ENCODE results near the gene MIF.
A peak's percentile ranks its signal among the peaks of the same experiment; 100 is the strongest.
"Not testable (repeated sequence)": the region's sequence is repeated elsewhere in the genome, so short reads cannot be mapped to it uniquely, and the experiment has no call there.

Gene MIF

DNA sequence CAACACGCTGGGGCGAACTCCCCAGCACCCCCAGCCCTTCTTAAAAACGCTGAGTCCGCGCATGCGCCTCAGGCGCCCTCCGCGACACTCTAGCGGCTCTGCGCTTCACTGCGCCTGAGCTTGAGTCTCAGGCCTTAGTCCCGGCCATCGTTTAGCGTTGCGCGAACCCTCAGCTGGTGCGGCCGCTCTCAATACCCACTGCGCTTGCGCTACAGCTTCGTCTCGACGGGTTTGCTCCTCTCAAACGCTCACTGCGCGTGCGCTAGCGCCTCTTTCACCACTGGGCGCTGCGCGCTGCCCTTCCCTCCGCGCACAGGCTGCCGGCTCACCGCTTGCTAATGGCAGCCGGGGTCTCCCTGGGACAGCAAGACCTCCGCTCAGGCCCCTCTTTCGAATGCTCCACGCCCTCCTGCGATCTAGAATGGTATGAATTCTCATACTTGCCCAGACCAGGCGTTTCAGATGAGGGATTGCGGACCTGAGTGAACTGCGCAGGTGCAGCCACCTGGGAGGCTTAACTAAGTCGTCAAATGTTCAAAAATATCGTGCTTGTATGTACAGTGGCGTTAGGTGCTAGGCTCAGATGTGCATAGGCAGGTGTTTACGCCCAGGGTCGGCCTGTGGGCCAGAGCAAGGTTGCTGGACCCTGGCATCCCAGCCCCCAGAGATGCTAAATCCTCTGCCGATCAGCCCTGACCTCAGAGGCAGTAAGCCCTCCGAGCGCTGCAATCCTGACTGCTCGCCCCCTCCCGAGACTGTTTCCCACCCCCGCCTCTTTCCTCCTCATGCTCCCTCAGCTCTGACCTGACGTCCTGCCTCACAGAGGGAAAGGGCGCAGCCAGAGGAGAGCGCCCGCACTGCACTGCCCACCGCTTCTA, 36.3 kb upstream of the MIF start, which contains the start of gene SLC2A11:
Gene SLC2A11, plus strand, starts transcription at position 270 of the 878 bp plus-strand sequence. Its CDS starts 125 bp downstream, at position 395.
- Histone ChIP-seq H3K9ac (ENCODE audit: low read depth, low read length) (peak within 1 kb of the TSS; percentile 90), H3K36me3 (ENCODE audit: control insufficient read depth, insufficient read depth, low read length) (no peaks in the 10 kb centered on the region), H3K9me3 (ENCODE audit: control insufficient read depth, insufficient read depth, low read length) (no peaks in the 10 kb centered on the region), H3K27me3 (ENCODE audit: control insufficient read depth, insufficient read depth, low read length) (no peaks in the 10 kb centered on the region), H3K4me1 (ENCODE audit: control insufficient read depth, insufficient read depth, low read length) (peaks cover 9% of the 10 kb centered on the region), H3K4me3 (ENCODE audit: low read depth, low read length) (peak within 1 kb of the TSS; percentile 91)

DNA sequence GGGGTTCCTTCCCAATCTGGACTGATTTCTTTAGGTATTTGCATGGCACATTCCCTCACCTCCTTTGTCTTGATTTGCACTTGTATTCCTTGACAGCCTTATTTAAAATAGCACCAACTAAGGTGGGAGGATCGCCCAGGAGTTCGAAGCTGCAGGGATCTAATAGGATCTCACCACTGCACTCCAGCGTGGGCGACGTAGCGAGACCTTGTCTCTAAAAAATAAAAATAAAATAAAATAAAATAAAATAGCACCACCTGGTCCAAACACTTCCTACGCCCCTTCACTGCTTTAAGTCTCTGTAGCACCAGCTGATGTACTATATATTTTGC, 35.7 kb upstream of the MIF start:
- Histone ChIP-seq H3K4me3 (ENCODE audit: low read depth, low read length) (peak overlapping the region; percentile 91), H3K4me1 (ENCODE audit: control insufficient read depth, insufficient read depth, low read length) (peaks cover 9% of the 10 kb centered on the region), H3K36me3 (ENCODE audit: control insufficient read depth, insufficient read depth, low read length) (no peaks in the 10 kb centered on the region), H3K9ac (ENCODE audit: low read depth, low read length) (no peak overlapping the region), H3K9me3 (ENCODE audit: control insufficient read depth, insufficient read depth, low read length) (no peaks in the 10 kb centered on the region), H3K27me3 (ENCODE audit: control insufficient read depth, insufficient read depth, low read length) (no peaks in the 10 kb centered on the region)

DNA sequence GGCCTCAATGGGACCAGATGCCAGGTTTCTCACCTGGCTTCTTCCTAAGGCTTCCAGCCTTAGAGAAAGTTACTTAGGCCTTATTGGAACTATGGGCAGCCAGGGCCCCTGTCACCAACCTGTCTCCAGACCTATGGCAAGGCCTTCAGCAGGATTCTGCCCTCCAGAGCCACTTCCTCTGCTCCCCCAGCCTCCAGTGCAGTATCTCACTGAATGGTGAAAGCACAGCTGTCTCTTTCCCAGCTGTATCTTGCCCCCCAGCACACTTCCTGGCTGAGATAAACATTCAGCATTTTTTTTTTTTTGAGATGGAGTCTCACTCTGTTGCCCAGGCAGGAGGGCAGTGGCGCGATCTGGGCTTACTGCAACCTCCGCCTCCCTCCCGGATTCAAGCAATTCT, 35.0 kb upstream of the MIF start:
- Histone ChIP-seq H3K9ac (ENCODE audit: low read depth, low read length) (no peak overlapping the region), H3K4me1 (ENCODE audit: control insufficient read depth, insufficient read depth, low read length) (peaks cover 9% of the 10 kb centered on the region), H3K4me3 (ENCODE audit: low read depth, low read length) (no peak overlapping the region), H3K36me3 (ENCODE audit: control insufficient read depth, insufficient read depth, low read length) (no peaks in the 10 kb centered on the region), H3K9me3 (ENCODE audit: control insufficient read depth, insufficient read depth, low read length) (no peaks in the 10 kb centered on the region), H3K27me3 (ENCODE audit: control insufficient read depth, insufficient read depth, low read length) (no peaks in the 10 kb centered on the region)

GRCh38 chr22:23860187-23860586, 34.0 kb upstream of the MIF start:
- H3K36me3 ChIP-seq (ENCODE audit: control insufficient read depth, insufficient read depth, low read length); H3K27me3 ChIP-seq (ENCODE audit: control insufficient read depth, insufficient read depth, low read length); H3K9ac ChIP-seq (ENCODE audit: low read depth, low read length); H3K4me3 ChIP-seq (ENCODE audit: low read depth, low read length); H3K9me3 ChIP-seq (ENCODE audit: control insufficient read depth, insufficient read depth, low read length); H3K4me1 ChIP-seq (ENCODE audit: control insufficient read depth, insufficient read depth, low read length): not testable (repeated sequence)

DNA sequence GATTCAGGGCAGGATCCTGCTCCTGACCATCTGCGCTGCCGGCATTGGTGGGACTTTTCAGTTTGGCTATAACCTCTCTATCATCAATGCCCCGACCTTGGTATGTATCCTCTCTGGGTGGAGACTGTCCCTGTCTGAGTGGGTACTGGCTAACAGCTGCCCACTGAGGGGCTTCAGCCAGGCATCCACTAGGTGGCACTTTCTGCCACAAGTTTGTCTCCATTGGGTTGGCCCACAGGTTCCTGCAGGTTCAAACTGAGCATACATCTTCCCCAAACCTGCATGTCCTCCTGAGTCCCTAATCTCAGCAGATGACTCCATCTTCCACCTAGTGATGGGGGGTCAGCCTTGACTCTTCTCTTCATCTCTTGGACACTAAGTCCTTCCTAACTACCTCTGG, 32.1 kb upstream of the MIF start:
- Histone ChIP-seq H3K9me3 (ENCODE audit: control insufficient read depth, insufficient read depth, low read length) (no peaks in the 10 kb centered on the region), H3K36me3 (ENCODE audit: control insufficient read depth, insufficient read depth, low read length) (peaks cover 4% of the 10 kb centered on the region), H3K9ac (ENCODE audit: low read depth, low read length) (no peak overlapping the region), H3K27me3 (ENCODE audit: control insufficient read depth, insufficient read depth, low read length) (no peaks in the 10 kb centered on the region), H3K4me3 (ENCODE audit: low read depth, low read length) (no peak overlapping the region), H3K4me1 (ENCODE audit: control insufficient read depth, insufficient read depth, low read length) (peaks cover 5% of the 10 kb centered on the region)

GRCh38 chr22:23864499-23865154, 29.6 kb upstream of the MIF start:
- not testable (repeated sequence) for H3K4me1 ChIP-seq (ENCODE audit: control insufficient read depth, insufficient read depth, low read length); H3K9ac ChIP-seq (ENCODE audit: low read depth, low read length)

GRCh38 chr22:23868580-23868979, 25.6 kb upstream of the MIF start:
- Histone ChIP-seq H3K27me3 (ENCODE audit: control insufficient read depth, insufficient read depth, low read length) (no peaks in the 10 kb centered on the region), H3K9ac (ENCODE audit: low read depth, low read length) (no peak overlapping the region), H3K9me3 (ENCODE audit: control insufficient read depth, insufficient read depth, low read length) (no peaks in the 10 kb centered on the region), H3K4me3 (ENCODE audit: low read depth, low read length) (no peak overlapping the region), H3K36me3 (ENCODE audit: control insufficient read depth, insufficient read depth, low read length) (peaks cover 14% of the 10 kb centered on the region), H3K4me1 (ENCODE audit: control insufficient read depth, insufficient read depth, low read length) (no peaks in the 10 kb centered on the region)

More at GRCh38 chr22:23864499-23865154, 29.6 kb upstream of the MIF start:
- H3K36me3 ChIP-seq (ENCODE audit: control insufficient read depth, insufficient read depth, low read length): peaks cover 14% of the 10 kb centered on the region
- H3K4me3 ChIP-seq (ENCODE audit: low read depth, low read length); H3K9me3 ChIP-seq (ENCODE audit: control insufficient read depth, insufficient read depth, low read length); H3K27me3 ChIP-seq (ENCODE audit: control insufficient read depth, insufficient read depth, low read length): not testable (repeated sequence)

- Histone ChIP-seq H3K4me3 (ENCODE audit: low read depth, low read length) (no peak overlapping the region), H3K4me1 (ENCODE audit: control insufficient read depth, insufficient read depth, low read length) (no peaks in the 10 kb centered on the region), H3K9me3 (ENCODE audit: control insufficient read depth, insufficient read depth, low read length) (no peaks in the 10 kb centered on the region), H3K9ac (ENCODE audit: low read depth, low read length) (no peak overlapping the region), H3K27me3 (ENCODE audit: control insufficient read depth, insufficient read depth, low read length) (no peaks in the 10 kb centered on the region), H3K36me3 (ENCODE audit: control insufficient read depth, insufficient read depth, low read length) (peaks cover 13% of the 10 kb centered on the region)
These were observed 19.3 kb upstream of the MIF start for GRCh38 chr22:23874871-23875270.

DNA sequence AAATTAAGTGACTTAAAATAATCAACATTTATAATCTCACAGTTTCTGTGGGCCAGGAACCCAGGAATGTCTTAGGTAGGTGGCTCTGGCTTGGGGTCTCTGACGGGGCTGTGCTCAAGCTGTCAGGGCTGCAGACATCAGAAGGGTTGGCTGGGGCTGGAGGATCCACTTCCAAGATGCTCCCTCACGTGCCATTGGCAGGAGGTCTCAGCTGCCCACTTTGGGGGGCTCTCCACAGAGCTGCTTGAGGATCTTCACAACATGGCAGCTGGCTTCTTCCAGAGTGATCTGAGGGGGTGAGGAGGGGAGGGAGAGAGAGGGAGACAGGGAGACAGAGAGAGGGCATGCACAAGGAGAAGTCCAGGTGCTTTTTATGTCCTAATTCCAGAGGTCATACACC, 18.4 kb upstream of the MIF start:
- no peak overlapping the region for H3K4me3 ChIP-seq (ENCODE audit: low read depth, low read length)

GRCh38 chr22:23877566-23877965, 16.6 kb upstream of the MIF start:
- Histone ChIP-seq H3K9me3 (ENCODE audit: control insufficient read depth, insufficient read depth, low read length) (no peaks in the 10 kb centered on the region), H3K4me1 (ENCODE audit: control insufficient read depth, insufficient read depth, low read length) (no peaks in the 10 kb centered on the region), H3K36me3 (ENCODE audit: control insufficient read depth, insufficient read depth, low read length) (peaks cover 16% of the 10 kb centered on the region), H3K27me3 (ENCODE audit: control insufficient read depth, insufficient read depth, low read length) (no peaks in the 10 kb centered on the region), H3K9ac (ENCODE audit: low read depth, low read length) (no peak overlapping the region), H3K4me3 (ENCODE audit: low read depth, low read length) (no peak overlapping the region)

More for the DNA sequence above, 18.4 kb upstream of the MIF start:
- peaks cover 13% of the 10 kb centered on the region for H3K36me3 ChIP-seq (ENCODE audit: control insufficient read depth, insufficient read depth, low read length)
- no peaks in the 10 kb centered on the region for H3K4me1 ChIP-seq (ENCODE audit: control insufficient read depth, insufficient read depth, low read length)
- H3K9me3 ChIP-seq (ENCODE audit: control insufficient read depth, insufficient read depth, low read length): no peaks in the 10 kb centered on the region
- H3K9ac ChIP-seq (ENCODE audit: low read depth, low read length): no peak overlapping the region
- H3K27me3 ChIP-seq (ENCODE audit: control insufficient read depth, insufficient read depth, low read length): no peaks in the 10 kb centered on the region

DNA sequence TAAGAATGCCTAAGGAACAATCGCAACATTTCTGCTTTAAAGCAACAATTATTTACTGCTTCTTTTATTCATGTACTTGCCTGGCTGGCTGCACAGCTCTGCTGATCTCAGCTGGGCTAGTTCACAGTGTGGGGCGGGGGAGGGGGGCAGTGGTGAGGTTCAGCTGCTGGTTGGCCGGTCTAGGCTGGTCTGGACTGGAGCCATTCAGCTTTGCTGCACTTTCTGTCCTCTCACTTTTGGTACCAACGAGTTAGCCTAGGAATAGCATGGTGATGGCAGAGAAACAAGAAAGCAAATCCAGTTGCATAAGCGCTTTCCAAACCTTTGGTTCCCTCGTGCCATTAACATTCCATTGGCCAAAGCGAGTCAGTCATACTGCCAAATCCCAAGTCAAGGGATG, 16.0 kb upstream of the MIF start:
- Histone ChIP-seq H3K9me3 (ENCODE audit: control insufficient read depth, insufficient read depth, low read length) (no peaks in the 10 kb centered on the region), H3K4me3 (ENCODE audit: low read depth, low read length) (no peak overlapping the region), H3K9ac (ENCODE audit: low read depth, low read length) (no peak overlapping the region), H3K4me1 (ENCODE audit: control insufficient read depth, insufficient read depth, low read length) (no peaks in the 10 kb centered on the region), H3K27me3 (ENCODE audit: control insufficient read depth, insufficient read depth, low read length) (no peaks in the 10 kb centered on the region), H3K36me3 (ENCODE audit: control insufficient read depth, insufficient read depth, low read length) (peaks cover 16% of the 10 kb centered on the region)

GRCh38 chr22:23882370-23882769, 11.8 kb upstream of the MIF start:
- Histone ChIP-seq H3K4me1 (ENCODE audit: control insufficient read depth, insufficient read depth, low read length) (no peaks in the 10 kb centered on the region), H3K36me3 (ENCODE audit: control insufficient read depth, insufficient read depth, low read length) (peaks cover 9% of the 10 kb centered on the region), H3K9ac (ENCODE audit: low read depth, low read length) (no peak overlapping the region), H3K4me3 (ENCODE audit: low read depth, low read length) (no peak overlapping the region), H3K27me3 (ENCODE audit: control insufficient read depth, insufficient read depth, low read length) (no peaks in the 10 kb centered on the region), H3K9me3 (ENCODE audit: control insufficient read depth, insufficient read depth, low read length) (no peaks in the 10 kb centered on the region)
